PFSK-1 (cell line): ENCODE measurements around the gene FOXRED2.

ENCODE experiments used
- FOXP2 ChIP-seq: optimal IDR thresholded peaks from 2 replicates; pipeline ENCODE3; 2011; ENCODE audit warnings: borderline replicate concordance, control low read depth, inconsistent platforms; ENCODE audit not compliant: insufficient read depth; ENCODE audit errors: extremely low read length, extremely low read depth
- POLR2AphosphoS5 ChIP-seq: IDR thresholded peaks from 2 replicates; pipeline ENCODE4 v1.6.1; 2012; ENCODE audit warnings: low read depth, mild to moderate bottlenecking, control low read depth, low read length, moderate library complexity
- REST ChIP-seq, 2 experiments: IDR thresholded peaks; 2 replicates each; pipeline versions ENCODE4 v1.6.1 to v1.8.0; 2011 to 2012; ENCODE audit warnings: low read depth in 2 of 2, low read length in 2 of 2, control low read depth in 1 of 2, inconsistent platforms in 1 of 2, mild to moderate bottlenecking in 1 of 2, moderate library complexity in 1 of 2; ENCODE audit not compliant: insufficient read depth in 1 of 2

- TF ChIP-seq REST (IDR thresholded peaks at IDR 0.05; ENCODE audit: insufficient read depth in 1 of 2, low read depth in 2 of 2, low read length in 2 of 2): no peak
- TF ChIP-seq POLR2AphosphoS5: no peak
- TF ChIP-seq FOXP2: no peak
These were observed 8.8 kb downstream of the FOXRED2 start for GRCh38 chr22:36497910-36498665.
